ENCODE results near the gene DPH7.

The DPH7 gene

DNA sequence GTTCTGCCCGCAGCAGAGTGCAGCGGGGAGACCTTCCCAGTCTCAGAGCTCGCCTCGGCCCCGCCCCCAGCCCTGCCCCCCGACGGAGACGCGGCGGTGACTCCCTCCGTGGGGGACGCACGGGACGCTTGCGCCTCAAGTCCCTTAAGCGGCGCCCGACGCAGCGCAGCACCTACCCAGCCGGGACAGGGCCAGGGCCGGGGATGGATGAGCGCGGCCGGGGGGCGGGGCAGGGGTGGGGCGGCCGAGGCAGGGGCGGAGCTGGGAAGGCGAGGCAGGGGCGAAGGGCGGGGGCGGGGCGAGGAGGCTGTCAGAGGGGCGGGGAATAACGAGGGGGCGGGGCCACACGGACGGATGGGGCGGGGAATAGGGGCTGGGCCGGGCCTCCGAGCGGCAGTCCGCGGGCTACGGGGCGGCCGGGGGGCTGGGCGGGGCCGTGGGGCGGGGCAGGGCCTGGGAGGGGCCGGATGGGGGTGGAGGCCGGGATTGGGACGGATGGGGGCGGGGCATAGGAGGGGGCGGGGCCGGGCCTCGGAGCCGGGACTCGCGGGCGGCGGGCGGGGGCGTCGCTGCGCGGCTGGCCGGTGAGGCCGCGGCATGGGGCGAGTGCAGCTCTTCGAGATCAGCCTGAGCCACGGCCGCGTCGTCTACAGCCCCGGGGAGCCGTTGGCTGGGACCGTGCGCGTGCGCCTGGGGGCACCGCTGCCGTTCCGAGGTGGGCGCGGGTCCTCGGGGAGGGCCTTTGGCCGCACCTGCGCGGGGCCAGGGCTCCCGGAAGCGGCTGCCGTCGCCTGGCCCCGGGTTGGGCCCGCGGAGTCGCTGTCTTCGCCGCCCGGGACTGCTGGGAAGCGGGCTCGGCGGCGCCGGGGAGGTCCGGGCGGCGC lies 26.6 kb upstream of the DPH7 start, which contains the start of gene ARRDC1:
Gene ARRDC1 (plus strand): TSS at position 566 of the 884 bp plus-strand sequence. CDS start 32 bp downstream, at position 598.
- H2AFZ ChIP-seq (ENCODE audit: low read depth, low read length), result peak within 1 kb of the TSS; percentile 68
- 0 out of 2 replicates have a peak, but pooled peaks cover 2% of the 10 kb centered on the region for H3K36me3 ChIP-seq (ENCODE audit: insufficient read depth, low read length)
- H3K27me3 ChIP-seq (ENCODE audit: insufficient read depth, low read length, poor library complexity), result no peaks in the 10 kb centered on the region
- DNase-seq, result peak; percentile 95
- peak within 1 kb of the TSS; percentile 57 to 80 for H3K4me3 ChIP-seq (ENCODE audit: low read depth in 1 of 2, low read length in 2 of 2)
- peak within 1 kb of the TSS; percentile 83 for H3K9ac ChIP-seq (ENCODE audit: low read depth, low read length)
- H4K20me1 ChIP-seq (ENCODE audit: insufficient read depth, low read length), result peaks cover 18% of the 10 kb centered on the region
- peak; percentile 95 for ATAC-seq (ENCODE audit: insufficient read depth, low read depth)
- peak within 1 kb of the TSS; percentile 98 for H3K4me2 ChIP-seq (ENCODE audit: insufficient read depth, low read length)
- TF ChIP-seq EZH2 (IDR thresholded peaks at IDR 0.05; ENCODE audit: borderline replicate concordance, low read depth, low read length, severe bottlenecking), result no peak
- TF ChIP-seq, protein P1, sequence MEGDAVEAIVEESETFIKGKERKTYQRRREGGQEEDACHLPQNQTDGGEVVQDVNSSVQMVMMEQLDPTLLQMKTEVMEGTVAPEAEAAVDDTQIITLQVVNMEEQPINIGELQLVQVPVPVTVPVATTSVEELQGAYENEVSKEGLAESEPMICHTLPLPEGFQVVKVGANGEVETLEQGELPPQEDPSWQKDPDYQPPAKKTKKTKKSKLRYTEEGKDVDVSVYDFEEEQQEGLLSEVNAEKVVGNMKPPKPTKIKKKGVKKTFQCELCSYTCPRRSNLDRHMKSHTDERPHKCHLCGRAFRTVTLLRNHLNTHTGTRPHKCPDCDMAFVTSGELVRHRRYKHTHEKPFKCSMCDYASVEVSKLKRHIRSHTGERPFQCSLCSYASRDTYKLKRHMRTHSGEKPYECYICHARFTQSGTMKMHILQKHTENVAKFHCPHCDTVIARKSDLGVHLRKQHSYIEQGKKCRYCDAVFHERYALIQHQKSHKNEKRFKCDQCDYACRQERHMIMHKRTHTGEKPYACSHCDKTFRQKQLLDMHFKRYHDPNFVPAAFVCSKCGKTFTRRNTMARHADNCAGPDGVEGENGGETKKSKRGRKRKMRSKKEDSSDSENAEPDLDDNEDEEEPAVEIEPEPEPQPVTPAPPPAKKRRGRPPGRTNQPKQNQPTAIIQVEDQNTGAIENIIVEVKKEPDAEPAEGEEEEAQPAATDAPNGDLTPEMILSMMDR (IDR thresholded peaks at IDR 0.05; ENCODE audit: borderline replicate concordance, extremely low read depth, low read length, poor library complexity, severe bottlenecking), result no peak
- no peaks in the 10 kb centered on the region for H3K9me3 ChIP-seq (ENCODE audit: insufficient read depth, low read length, severe bottlenecking)
- peak within 1 kb of the TSS; percentile 74 for H3K27ac ChIP-seq (ENCODE audit: low read length)
- peaks cover 22% of the 10 kb centered on the region for H3K79me2 ChIP-seq (ENCODE audit: insufficient read depth, low read length)
- H3K4me1 ChIP-seq (ENCODE audit: insufficient read depth, low read length), result peaks cover 21% of the 10 kb centered on the region

DNA sequence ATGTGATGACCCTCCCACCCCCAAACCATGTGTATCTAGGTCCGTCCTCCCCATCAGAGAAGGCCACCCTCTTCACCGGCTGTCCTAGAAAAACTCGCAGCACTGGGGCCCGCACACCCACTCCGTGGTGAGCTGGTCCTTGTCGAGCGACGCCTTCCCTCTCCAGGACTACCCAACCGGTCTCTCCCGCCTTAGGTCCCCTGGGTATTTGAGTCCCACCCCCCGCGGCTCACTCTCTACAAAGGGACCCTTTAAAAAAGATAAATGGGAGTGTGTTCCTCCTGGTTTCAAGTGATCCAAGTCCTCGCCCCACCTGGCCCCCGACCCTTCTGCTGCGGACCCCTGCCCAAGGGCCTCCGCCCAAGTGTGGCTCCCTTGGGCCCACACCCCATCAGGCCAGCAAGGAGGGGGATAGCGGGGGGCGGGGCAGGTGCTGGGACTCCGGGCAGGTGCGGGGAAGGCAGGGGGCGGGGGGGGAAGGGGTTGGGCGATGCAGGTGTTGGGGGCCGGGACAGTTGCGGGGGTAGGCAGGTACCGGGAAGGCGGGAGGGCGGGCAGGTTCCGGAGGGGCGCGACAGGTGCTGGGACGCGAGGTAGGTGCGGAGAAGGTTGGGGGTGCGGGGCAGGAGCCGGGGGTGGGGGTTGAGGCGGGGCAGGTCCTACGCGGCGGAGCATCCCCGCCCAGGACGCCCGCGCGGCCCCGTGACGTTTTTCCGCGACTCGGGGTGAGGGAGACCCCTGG lies 25.8 kb upstream of the DPH7 start:
- H3K9me3 ChIP-seq (ENCODE audit: insufficient read depth, low read length, severe bottlenecking), result no peaks in the 10 kb centered on the region
- no peak overlapping the region; the same call in 1 of the 2 replicates for H2AFZ ChIP-seq (ENCODE audit: low read depth, low read length)
- no peak for ATAC-seq (ENCODE audit: insufficient read depth, low read depth)

DNA sequence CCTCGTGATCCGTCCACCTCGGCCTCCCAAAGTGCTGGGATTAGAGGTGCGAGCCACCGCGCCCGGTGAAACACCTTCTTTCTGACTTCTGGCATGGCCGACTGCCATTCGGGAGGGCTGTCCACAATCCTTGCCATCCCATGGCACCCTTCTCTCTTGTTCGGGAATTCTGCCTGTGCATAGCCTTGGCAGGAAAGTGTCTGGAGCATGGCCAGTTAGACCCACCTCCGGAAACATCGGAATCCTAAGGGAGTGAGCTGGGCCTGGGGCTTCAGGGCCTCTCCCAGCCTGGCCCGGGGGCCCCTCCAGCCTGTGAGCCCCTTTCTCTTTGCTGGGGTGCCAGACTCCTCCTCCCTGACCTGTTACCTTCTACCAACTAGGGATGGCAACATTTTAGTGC lies 25.2 kb upstream of the DPH7 start:
- no peak for DNase-seq
- Histone ChIP-seq H4K20me1 (ENCODE audit: insufficient read depth, low read length) (peaks cover 18% of the 10 kb centered on the region), H3K4me3 (ENCODE audit: low read depth in 1 of 2, low read length in 2 of 2) (no peak overlapping the region), H3K9me3 (ENCODE audit: insufficient read depth, low read length, severe bottlenecking) (no peaks in the 10 kb centered on the region), H3K4me2 (ENCODE audit: insufficient read depth, low read length) (no peak overlapping the region), H3K36me3 (ENCODE audit: insufficient read depth, low read length) (0 out of 2 replicates have a peak, but pooled peaks cover 2% of the 10 kb centered on the region), H3K79me2 (ENCODE audit: insufficient read depth, low read length) (peaks cover 21% of the 10 kb centered on the region), H3K4me1 (ENCODE audit: insufficient read depth, low read length) (peaks cover 21% of the 10 kb centered on the region), H3K9ac (ENCODE audit: low read depth, low read length) (no peak overlapping the region), H3K27ac (ENCODE audit: low read length) (no peak overlapping the region), H3K27me3 (ENCODE audit: insufficient read depth, low read length, poor library complexity) (no peaks in the 10 kb centered on the region), H2AFZ (ENCODE audit: low read depth, low read length) (no peak overlapping the region)
- TF ChIP-seq, protein P1 (IDR thresholded peaks at IDR 0.05; ENCODE audit: borderline replicate concordance, extremely low read depth, low read length, poor library complexity, severe bottlenecking), result no peak
- TF ChIP-seq EZH2 (IDR thresholded peaks at IDR 0.05; ENCODE audit: borderline replicate concordance, low read depth, low read length, severe bottlenecking), result no peak
- ATAC-seq (ENCODE audit: insufficient read depth, low read depth), result no peak

More for the DNA sequence above, 25.8 kb upstream of the DPH7 start:
- Histone ChIP-seq H3K36me3 (ENCODE audit: insufficient read depth, low read length) (0 out of 2 replicates have a peak, but pooled peaks cover 2% of the 10 kb centered on the region), H3K27ac (ENCODE audit: low read length) (no peak overlapping the region), H3K27me3 (ENCODE audit: insufficient read depth, low read length, poor library complexity) (no peaks in the 10 kb centered on the region), H3K9ac (ENCODE audit: low read depth, low read length) (no peak overlapping the region), H3K4me2 (ENCODE audit: insufficient read depth, low read length) (peak overlapping the region; percentile 47), H3K4me3 (ENCODE audit: low read depth in 1 of 2, low read length in 2 of 2) (peak overlapping the region in 1 of 2 experiments; percentile 34; a peak in 2 of 4 replicates), H4K20me1 (ENCODE audit: insufficient read depth, low read length) (peaks cover 18% of the 10 kb centered on the region), H3K4me1 (ENCODE audit: insufficient read depth, low read length) (peaks cover 21% of the 10 kb centered on the region), H3K79me2 (ENCODE audit: insufficient read depth, low read length) (peaks cover 21% of the 10 kb centered on the region)
- TF ChIP-seq EZH2 (IDR thresholded peaks at IDR 0.05; ENCODE audit: borderline replicate concordance, low read depth, low read length, severe bottlenecking), result no peak
- TF ChIP-seq, protein P1 (IDR thresholded peaks at IDR 0.05; ENCODE audit: borderline replicate concordance, extremely low read depth, low read length, poor library complexity, severe bottlenecking), result no peak
- DNase-seq, result no peak

Measured in DND-41 (cell line).